HG03095 (cell line): ENCODE results near the gene IMP3.
"Not testable (repeated sequence)": the region's sequence is repeated elsewhere in the genome, so short reads cannot be mapped to it uniquely, and the experiment has no call there.

Source experiments
- ATAC-seq: cut with Tn5 transposase; IDR thresholded peaks from one replicate; pipeline ENCODE4 v1.9.1; 2021; ENCODE audit warnings: moderate library complexity; ENCODE audit not compliant: unreplicated experiment

IMP3 gene

GRCh38 chr15:75639709-75640482 lies at the start of gene IMP3:
TSS of gene IMP3 (minus strand) at chr15:75640224. CDS start at chr15:75640168, 56 bp downstream.
- peak; percentile 86 for ATAC-seq

GRCh38 chr15:75689429-75689828 lies 49.4 kb upstream of the IMP3 start:
- ATAC-seq, result not testable (repeated sequence)

- ATAC-seq, result no peak
Observed at GRCh38 chr15:75688831-75689230, 48.8 kb upstream of the IMP3 start.

DNA sequence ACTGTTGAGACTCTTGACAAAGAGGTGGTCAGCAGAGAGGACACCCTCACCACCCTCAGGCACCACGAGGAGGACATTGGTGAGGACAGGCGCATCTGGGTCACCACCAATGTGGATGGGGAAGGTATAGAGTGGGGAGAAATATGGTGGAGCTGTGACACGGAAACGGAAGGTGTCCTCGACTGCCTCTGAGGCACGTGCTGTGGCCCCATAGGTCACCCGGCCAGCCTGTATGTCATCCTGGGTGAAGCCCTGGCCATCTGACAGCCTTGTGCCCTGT lies 48.2 kb upstream of the IMP3 start:
- ATAC-seq, result no peak

DNA sequence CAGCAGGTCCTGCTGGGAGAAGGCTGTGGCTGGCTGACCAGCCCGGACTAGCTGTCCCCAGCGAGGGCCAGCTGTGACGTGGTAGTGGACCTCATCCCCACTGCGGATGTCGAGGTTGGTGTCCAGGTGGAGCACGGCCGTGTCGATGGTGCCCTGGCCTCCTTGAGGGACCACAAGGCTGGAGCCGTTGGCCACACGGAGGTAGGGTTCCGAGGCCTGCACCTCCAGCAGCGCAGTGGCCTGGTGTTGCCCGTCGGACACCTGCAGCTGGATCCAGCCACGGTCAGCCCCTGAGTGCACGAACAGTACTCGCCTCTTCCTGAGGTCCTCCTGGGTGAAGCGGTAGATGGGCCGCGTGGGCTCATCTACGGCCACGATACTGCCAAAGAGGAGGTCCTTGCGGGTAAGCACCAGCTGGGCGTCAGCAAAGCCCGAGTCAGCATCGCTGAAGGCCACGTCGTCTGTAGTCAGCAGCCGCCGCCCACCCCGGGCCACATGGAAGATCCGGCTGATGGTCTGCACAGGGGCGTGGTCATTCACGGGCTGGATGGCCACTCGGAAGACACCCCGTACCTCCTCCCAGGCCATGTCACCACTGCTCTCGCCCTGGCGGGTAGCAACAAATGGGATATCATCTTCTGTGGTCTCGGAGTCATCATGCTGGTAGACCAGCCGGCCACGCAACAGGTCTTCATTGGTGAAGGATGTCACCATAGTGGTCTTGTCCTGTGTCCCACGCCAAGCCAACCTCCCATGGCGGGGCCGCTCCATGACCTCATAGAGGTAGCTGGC lies 47.7 kb upstream of the IMP3 start:
- ATAC-seq, result no peak

- not testable (repeated sequence) for ATAC-seq
Observed at GRCh38 chr15:75686212-75686642, 46.2 kb upstream of the IMP3 start.

DNA sequence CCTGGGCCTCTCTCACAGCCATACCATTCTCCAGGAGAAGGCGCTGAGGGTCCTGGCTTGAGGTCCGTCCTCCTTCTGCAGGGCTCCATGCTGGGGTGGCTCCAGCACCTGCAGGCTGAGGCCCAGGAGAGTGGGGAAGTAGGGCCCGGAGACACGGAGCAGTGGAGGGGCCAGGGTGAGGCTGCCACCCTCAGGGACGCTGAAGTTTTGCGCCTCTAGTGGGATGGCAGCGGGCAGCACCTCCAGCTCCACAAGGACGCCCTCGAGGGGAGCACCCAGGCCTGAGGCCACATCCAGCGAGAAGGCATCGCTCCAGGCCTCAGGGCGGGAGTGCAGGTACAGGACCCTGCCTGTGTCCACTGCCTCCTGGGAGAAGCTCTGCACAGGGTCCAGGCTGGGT lies 45.2 kb upstream of the IMP3 start:
- ATAC-seq, result no peak

DNA sequence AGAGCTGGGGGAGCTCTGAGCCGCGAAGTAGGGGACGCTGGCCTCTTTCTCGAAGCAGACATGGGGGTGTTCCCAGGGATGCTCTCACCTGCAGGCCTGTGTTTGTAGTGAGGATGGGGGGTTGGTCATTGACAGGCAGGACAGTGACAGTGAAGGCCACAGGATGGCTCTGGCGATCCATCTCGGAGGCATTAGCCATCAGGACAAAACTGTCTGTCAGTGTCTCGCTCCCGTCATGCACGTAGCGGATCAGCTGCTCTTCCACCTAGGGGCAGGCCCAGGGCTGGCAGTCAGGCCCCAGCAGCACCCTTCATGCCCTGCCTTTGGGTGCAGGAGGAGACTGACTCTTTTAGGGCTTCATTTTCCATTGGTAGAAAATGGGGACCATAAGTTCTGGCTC lies 44.6 kb upstream of the IMP3 start:
- no peak for ATAC-seq

- ATAC-seq, result not testable (repeated sequence)
Observed at GRCh38 chr15:75683646-75684312, 43.8 kb upstream of the IMP3 start.

DNA sequence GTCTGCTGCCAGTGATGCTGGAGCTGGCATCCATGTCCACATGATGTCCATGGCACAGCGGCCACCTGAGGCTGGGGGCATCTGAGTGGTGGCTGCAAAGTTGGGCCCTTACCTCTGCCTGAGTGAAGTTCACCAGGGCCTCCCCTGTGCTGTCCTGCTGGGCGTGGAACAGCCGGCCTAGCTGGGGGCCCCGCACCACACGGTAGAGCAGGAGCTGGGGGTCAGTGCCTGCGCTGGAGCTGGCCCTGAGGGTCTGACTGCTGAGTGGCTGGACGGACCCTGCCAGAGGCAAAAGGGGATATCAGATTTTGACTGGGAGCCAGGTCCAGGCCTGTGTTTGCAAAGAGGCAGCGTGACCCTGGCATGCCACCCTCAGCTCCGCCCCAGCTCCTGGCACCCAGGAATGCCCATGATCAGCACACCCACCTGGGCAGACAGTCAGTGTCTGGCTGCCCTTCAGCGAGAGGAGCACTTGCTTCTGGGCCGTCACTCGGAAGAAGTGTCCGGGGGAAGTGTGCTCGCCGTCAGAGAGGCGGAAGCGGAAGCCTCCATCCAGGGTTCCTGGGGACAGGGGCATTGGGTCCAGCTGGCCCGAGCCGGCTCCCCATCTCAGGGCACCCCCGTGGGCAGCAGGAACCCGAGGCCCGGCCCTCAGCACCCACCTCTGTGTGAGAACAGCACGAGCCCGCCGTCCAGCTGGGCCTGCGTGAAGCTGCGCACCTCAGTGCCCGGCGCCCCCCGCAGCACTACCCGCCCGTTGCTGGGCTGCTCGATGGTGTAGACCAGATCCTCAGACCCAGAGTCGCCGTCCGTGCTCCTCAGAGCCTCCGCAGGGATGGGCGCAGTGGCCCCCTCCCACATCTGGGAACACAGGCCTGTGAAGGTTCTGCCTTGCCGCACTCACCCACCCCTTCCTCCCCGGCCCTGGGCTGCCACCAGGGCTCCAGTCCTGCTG lies 42.4 kb upstream of the IMP3 start:
- ATAC-seq, result no peak

GRCh38 chr15:75680007-75680789 lies 40.2 kb upstream of the IMP3 start:
- ATAC-seq, result no peak

- ATAC-seq, result not testable (repeated sequence)
Observed at GRCh38 chr15:75678324-75678690, 38.3 kb upstream of the IMP3 start.

DNA sequence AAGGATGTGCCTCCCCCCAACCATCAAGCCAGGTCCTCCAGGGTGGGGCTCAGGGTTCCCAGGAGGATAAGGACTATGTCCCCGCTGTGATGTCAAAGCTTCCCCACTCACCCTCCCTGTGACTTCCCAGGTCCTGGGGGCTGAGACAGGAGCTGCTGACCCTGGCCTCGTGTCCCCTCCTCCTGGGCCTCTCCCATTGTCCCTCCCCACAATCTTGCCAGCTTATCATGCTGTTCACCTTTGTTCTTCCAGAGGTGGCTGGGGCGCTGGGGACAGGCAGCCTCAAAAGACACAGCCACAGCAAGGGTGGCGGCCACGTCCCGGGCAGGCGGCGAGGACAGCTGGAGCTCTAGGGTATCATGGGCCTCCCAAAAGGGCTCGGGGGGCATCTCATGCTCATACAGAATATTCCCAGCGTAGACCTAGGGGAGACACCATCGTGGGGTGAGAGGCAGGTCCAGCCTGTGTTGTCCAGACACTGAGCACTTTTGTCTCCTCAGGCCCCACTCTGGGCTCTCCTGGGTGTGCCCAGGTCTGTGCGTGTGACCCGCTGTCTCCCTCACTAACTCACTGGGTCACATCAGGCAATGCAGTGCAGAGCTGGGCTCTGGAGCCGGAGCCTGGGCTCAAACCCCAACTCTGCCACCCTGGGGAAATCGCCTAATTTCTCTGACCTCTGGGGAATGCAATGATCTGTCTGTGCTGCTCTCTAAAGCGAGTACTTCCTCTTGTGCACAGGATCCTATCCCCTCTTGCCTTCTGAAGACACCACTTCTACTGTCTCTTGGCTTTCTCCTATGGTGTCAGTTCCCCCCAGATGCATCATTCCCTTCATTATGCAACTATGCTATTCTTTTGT lies 37.7 kb upstream of the IMP3 start:
- ATAC-seq, result no peak

- ATAC-seq, result no peak
Observed at GRCh38 chr15:75676688-75677464, 36.9 kb upstream of the IMP3 start.

GRCh38 chr15:75675579-75676404 lies 35.8 kb upstream of the IMP3 start:
- no peak for ATAC-seq

GRCh38 chr15:75674366-75674765 lies 34.3 kb upstream of the IMP3 start:
- no peak for ATAC-seq

- ATAC-seq, result no peak
Observed at GRCh38 chr15:75673426-75674235, 33.6 kb upstream of the IMP3 start.
